A204.1 (cell line): ENCODE results near the gene ANKS6.
"Not testable (repeated sequence)": the region's sequence is repeated elsewhere in the genome, so short reads cannot be mapped to it uniquely, and the experiment has no call there.

Experiments
- FAIRE-seq: peaks from 2 replicates; lab custom pipeline; 2012; peaks lifted over from hg19 to GRCh38; lab: Jason Lieb, UNC

ANKS6 gene

GRCh38 chr9:98698856-98699255 lies 97.5 kb downstream of the ANKS6 start:
- no peak for FAIRE-seq

GRCh38 chr9:98694943-98695342 lies 101.4 kb downstream of the ANKS6 start:
- no peak for FAIRE-seq

GRCh38 chr9:98692392-98692791 lies 104.0 kb downstream of the ANKS6 start:
- no peak for FAIRE-seq

- no peak for FAIRE-seq
These were observed 104.5 kb downstream of the ANKS6 start for GRCh38 chr9:98691890-98692289.

GRCh38 chr9:98690686-98691085 lies 105.7 kb downstream of the ANKS6 start:
- no peak for FAIRE-seq

- no peak for FAIRE-seq
These were observed 107.5 kb downstream of the ANKS6 start for GRCh38 chr9:98688710-98689495.

- no peak for FAIRE-seq
These were observed 108.4 kb downstream of the ANKS6 start for GRCh38 chr9:98687911-98688310.

- FAIRE-seq: no peak
These were observed 109.1 kb downstream of the ANKS6 start for GRCh38 chr9:98686961-98687855.

GRCh38 chr9:98684816-98685215 lies 111.5 kb downstream of the ANKS6 start:
- FAIRE-seq: not testable (repeated sequence)
